HG03108 (cell line): ENCODE measurements around the gene ARHGDIA.

ENCODE experiments used
- ATAC-seq: cut with Tn5 transposase; IDR thresholded peaks from one replicate; pipeline ENCODE4 v1.9.1; 2021; ENCODE audit warnings: moderate library complexity; ENCODE audit not compliant: unreplicated experiment

ARHGDIA gene

GRCh38 chr17:81865733-81866439 lies 5.3 kb downstream of the ARHGDIA start:
- ATAC-seq = no peak

- ATAC-seq = no peak
These were observed 5.8 kb downstream of the ARHGDIA start for GRCh38 chr17:81865358-81865732.

DNA sequence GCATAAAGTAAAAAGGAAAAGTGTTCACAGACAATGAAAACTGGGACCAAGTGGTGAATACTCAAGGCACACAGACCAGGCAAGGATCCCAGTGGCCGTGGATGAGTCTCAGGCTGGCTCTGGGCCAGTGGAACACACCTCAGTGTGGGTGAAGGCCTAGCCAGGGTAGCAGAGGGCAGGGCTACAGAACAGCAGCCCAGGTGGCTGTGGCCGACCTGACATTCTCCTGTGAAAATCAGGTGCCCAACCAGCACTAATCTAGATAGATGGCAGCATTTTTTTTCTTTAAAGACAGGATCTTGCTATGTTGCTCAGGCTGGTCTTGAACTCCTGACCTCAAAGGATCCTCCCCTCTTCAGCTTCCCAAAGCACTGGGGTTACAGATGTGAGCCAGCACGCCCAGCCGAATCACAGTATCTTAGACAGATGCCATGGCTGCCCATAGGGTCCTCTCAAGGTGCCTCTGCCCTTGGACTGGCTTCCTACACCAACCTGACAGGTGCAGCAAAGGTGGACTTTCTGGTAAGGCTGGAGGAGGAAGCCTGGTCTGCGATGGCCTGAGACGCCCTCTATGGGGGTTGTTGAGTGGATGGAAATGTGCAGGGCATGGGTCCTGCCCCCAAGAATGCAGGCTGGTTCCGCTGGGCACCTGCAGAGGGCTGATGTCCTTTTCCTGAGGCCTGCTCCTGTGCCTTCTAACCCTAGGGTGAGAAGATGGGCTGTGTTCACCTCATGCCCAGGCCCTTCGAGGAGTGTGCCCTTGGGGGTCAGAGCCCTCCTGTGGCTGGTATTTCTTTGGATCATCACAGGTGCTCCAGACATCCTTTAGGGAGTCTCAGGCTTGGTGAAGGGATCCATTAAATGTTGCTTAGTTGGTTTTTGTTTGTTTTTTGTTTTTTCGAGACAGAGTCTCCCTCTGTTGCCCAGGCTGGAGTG lies 7.0 kb downstream of the ARHGDIA start:
- ATAC-seq = no peak

GRCh38 chr17:81863123-81863675 lies 7.9 kb downstream of the ARHGDIA start:
- no peak for ATAC-seq

- ATAC-seq = peak; percentile 74
These were observed 10.2 kb downstream of the ARHGDIA start for GRCh38 chr17:81860756-81861568.

GRCh38 chr17:81859906-81860755 lies 11.0 kb downstream of the ARHGDIA start, which contains the start of gene P4HB:
TSS of gene P4HB (minus strand) at chr17:81860535. CDS start at chr17:81860471, 64 bp downstream.
- ATAC-seq = peak; percentile 0

- no peak for ATAC-seq
These were observed 11.9 kb downstream of the ARHGDIA start for GRCh38 chr17:81858967-81859905.

GRCh38 chr17:81858170-81858966 lies 12.8 kb downstream of the ARHGDIA start:
- ATAC-seq = no peak

- no peak for ATAC-seq
These were observed 16.0 kb downstream of the ARHGDIA start for GRCh38 chr17:81854974-81855774.

DNA sequence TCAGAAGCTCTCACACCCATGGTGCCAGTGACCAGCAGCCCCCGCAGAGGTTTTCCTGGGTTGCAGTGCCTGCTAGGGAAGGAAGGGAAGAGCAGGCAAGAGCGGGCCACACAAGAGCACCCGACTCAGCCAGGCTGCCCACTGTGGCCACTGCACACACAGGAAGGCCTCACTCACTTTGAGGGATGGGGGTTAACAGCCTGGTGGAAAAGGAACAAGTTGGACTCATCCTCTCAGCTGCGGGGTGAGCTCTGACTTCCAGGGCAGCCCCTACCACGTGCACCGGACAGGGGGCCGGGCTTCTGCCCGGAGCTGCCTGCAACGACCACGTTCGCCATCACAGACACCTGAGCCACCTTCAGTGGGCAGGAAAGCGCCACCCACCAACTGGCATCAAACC lies 18.9 kb downstream of the ARHGDIA start:
- ATAC-seq = no peak

DNA sequence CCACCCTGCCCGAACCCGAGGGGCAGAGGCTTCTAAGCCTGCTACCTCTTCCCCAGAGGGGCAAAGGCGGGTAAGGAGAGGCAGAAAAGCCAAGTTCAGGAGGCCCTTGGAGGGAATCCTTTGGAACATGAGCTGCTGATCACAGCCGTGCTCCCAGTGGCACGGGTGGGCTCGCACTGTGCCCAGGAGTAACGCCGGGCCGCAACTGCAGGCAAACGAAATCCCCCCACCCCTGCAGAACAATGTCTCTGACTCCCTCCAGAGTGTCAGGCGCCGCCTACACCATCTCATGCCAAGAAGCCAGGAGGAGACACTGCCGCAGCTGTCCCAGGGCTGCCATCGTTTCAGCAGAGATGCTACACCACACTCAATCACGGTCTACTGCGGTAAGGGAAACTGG lies 19.7 kb downstream of the ARHGDIA start:
- ATAC-seq = no peak

GRCh38 chr17:81849457-81849856 lies 21.7 kb downstream of the ARHGDIA start:
- ATAC-seq = no peak

- ATAC-seq = no peak
These were observed 24.1 kb downstream of the ARHGDIA start for GRCh38 chr17:81846743-81847689.

DNA sequence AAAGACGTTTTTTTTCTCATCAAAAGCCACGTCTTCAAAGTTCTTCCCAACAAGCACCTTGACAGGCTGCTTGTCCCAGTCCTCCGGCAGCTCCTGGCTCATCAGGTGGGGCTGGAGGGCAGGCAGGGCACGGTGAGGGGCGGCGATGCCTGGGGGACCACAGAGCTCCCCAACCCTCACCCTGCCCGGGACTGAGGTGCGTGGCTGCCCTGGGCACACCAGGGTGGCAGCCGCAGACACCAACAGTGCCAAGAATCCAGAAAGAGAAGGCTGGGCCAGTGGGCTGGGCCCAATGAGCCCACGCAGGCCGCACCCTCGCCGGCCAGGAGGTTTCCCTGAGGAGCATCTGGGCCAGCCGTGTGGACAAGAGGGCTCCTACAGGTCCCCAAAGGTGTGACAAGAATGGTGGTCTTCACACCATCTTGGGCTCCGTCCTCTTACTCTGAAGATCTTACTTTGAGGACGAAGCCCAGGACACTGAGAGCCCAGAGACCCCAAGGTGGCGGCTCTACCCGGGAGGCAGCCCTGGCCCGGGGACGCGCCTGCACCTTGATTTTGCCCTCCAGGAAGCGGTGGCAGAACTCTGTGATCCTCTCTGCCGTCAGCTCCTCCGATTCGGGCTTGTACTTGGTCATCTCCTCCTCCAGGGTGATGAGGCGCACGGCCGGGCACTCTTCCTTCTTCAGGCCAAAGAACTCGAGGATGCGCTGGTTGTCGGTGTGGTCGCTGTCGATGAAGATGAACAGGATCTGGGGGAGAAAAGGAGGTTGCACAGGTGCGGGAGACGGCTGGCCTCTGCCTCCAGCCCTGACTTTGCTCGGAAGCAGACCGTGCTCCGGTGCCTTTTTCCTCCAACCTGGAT lies 25.0 kb downstream of the ARHGDIA start:
- ATAC-seq = no peak

DNA sequence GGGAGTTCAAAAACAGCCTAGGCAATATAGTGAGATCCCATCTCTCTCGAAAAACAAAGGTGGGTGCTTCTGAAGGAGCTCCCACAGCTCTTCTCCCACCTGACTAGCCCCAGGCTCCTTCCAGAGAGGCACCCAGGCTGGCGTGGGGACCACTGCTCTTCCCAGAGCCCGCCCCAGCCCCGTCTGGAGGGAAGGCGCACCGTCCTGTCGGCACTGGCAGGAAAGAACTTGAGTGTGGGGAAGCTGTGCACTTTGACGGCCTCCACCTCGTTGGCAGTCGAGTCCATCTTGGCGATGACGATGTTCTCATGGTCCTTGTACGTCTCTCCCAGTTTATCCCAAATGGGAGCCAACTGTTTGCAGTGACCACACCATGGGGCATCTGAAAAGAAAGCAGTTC lies 25.8 kb downstream of the ARHGDIA start:
- no peak for ATAC-seq
